A673 (cell line): ENCODE measurements around the gene COL20A1.

Experiments
- CTCF ChIP-seq: fragments of 300-800, 200-600 bp; sonication (generic); conservative IDR thresholded peaks from 2 replicates; pipeline ENCODE4 v1.5.1; 2017; ENCODE audit warnings: low read depth, mild to moderate bottlenecking, antibody characterized with exemption, low read length, moderate library complexity, mixed read lengths
- EZH2 ChIP-seq: fragments of 200-600 bp; sonication (generic); IDR thresholded peaks from 2 replicates; pipeline ENCODE4 v1.6.1; 2017; ENCODE audit warnings: borderline replicate concordance, low read depth, mild to moderate bottlenecking, mixed read lengths, antibody characterized with exemption, low read length; ENCODE audit not compliant: poor library complexity, severe bottlenecking

GRCh38 chr20:63273635-63274380, 19.2 kb upstream of the COL20A1 start:
- TF ChIP-seq EZH2: no peak
- TF ChIP-seq CTCF: no peak
